GM19035 (cell line): ENCODE measurements around the gene CLMN.
"Not testable (repeated sequence)": the region's sequence is repeated elsewhere in the genome, so short reads cannot be mapped to it uniquely, and the experiment has no call there.

Experiments used
- ATAC-seq: cut with Tn5 transposase; IDR thresholded peaks from one replicate; pipeline ENCODE4 v1.9.1; 2021; ENCODE audit not compliant: unreplicated experiment

CLMN gene

GRCh38 chr14:95222870-95223398 is 96.8 kb downstream of the CLMN start:
- ATAC-seq: no peak

- ATAC-seq: no peak
Observed at GRCh38 chr14:95222151-95222631, 97.5 kb downstream of the CLMN start.

DNA sequence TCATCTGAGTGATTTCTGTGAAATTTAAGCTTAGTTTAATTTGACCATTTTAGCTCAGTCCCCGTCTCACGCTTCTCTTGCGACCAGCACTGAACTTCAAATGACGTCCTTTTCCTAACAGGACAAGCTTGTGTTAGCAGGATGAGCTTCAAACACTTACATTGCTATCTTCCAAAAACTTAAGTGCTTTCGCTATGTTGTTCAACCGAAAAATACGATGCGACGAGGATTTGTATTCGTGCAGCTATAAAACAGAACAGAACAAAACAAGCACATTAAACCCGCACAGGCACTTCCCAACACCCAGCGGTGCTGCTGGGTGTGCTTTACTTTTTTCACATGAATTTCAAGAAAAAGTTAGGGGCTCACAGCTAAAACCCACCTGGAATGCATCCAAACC is 98.2 kb downstream of the CLMN start:
- no peak for ATAC-seq

DNA sequence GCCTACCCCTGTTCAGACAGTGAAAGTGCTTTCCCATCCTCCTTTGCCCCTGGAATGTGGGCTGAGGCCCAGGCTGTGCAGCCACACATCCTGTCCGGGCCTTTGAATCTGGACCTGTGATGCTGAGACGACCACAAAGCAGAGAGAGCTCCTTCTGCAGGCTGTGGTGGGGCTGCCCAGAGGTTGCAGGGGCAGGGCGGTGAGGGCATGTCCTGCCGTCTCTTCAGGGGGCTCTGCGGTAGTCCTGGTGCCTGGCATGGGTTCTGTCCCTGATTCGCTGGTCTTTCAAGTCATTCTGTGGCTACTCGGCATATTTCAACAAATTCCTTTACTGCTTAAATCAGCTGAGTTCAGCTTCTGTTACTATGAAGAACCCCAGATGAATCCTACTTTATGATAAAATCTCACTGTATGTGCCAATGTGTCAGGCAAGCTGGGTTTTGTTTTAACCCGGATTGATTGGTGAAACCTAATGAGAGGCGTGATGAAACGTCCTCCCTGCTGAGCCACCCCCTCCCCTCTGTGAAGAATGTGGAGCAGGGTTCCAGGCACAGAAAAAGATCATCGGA is 99.0 kb downstream of the CLMN start:
- no peak for ATAC-seq

DNA sequence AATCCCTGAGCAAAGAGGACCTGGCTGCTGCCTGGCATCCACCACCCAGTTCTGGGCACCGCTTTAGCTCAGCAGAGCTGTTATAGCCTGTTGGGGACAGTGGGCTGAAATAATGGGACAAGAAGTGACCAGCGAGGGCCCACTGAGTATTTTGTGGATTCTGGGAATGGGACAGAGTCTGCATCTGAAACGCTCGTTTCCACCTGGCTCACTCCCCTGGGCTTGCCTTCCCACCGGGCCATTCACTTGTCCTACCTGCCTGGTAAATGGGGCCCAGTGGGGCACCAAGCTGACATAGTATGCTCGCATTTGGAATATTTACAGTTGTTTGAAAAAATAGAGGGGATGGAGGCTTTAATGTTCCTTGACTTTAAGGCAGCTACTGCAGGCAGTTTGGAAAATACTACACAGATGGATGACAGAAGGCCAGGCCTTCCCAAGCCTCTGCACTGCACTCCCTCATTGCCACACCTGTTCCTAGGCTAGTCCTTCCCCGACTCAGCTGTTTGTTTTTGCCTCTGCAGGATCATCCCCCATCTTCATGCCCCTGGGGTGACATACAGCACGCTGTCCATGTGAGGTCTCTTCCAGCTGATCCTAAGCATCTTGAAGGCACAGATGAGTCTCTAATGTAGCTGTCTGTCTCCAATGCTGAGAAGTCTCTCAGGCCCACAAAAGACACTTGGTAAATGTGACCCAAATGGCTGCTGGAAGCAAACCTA is 101.1 kb downstream of the CLMN start:
- ATAC-seq: no peak

DNA sequence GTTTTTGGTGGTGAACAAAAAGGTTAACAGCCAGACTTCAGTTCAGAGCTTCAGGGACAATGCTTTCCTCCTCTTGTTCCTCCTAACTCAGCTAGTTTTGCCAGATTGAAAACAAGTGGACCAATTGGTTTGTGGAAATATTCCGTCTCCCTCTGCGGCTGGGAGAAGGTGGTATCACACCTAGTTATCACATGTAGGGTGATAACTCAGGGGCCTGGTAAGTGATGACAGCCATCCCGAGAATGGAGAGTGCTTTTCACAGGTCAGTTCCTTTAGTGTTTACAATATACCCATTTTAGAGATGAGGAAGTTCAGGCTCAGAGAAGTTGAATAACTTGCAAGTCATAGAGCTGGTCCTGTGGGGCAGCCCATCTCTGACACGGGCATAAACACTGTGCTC is 101.7 kb downstream of the CLMN start:
- ATAC-seq: no peak

DNA sequence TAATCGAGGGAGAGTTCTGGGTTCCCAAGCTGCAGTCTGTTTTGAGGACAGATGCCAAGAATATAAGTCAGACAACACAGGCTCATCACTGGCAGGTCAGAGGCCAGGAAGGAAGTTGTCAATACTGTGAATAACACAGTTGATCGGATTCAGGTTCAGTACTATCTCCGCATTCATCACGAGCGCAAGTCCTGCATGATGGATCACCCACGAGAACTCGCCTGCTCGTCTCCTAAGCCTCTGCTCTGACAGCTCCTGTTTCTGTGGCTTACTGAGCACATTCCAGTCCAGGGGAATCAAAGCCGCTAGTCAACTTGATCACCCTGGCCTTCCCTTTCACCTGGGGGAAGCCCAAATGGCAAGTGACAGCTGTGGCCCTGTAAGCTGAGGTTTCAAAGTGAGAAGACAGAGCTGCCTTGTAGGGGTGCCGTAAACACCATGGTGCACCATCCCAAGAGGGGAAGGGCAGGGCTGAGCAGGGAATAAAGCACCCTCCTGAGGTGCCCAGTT is 102.3 kb downstream of the CLMN start:
- no peak for ATAC-seq

DNA sequence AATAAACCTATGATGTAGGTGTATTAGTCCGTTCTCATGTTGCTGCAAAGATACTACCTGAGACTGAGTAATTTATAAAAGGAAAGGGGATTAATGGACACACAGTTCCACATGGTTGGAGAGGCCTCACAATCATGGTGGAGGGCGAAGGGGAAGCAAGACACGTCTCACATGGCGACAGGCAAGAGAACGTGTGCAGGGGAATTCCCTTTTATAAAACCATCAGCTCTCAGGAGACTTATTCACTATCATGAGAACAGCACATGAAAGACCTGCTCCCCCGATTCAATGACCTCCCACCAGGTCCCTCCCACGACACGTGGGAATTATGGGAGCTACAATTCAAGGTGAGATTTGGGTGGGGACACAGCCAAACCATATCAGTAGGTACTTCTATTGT is 103.7 kb downstream of the CLMN start:
- ATAC-seq: no peak

GRCh38 chr14:95215094-95215725 is 104.5 kb downstream of the CLMN start:
- ATAC-seq: no peak

GRCh38 chr14:95213774-95214173 is 105.9 kb downstream of the CLMN start:
- ATAC-seq: no peak

DNA sequence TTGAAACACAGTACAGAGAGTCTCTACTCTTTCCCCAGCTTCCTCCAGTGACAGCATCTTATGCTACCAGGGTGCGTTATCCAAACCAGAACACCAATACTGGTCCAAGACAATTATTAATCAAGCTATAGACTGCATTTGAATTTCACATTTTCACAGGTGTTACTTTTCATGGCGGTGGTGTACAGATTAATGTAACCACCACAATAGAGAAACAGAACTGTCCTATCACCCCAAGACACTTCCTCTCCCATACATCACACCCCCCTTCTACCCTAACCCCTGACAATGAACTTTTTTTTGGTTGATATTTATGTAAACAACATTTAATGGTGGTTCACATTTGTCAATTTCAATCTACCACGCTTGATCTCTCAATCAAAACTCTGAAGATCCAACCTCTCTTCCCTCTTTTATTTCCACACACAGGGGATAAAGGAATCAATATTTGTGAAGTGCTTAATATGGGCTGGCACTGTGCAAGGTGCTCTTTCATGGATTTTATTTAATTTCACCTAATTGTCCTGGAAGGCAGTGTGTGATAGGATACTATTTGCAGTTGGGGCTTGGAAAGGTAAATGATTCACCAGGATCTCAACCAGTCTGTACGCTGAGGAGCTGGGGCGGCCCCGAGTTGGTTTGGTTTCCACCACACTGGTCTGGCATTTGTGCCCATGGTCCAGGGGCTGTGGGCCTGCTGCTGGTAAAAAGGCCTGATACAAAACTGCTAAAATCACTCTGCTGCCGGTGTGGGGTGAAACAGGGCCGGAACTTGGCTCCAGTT is 107.8 kb downstream of the CLMN start:
- no peak for ATAC-seq

DNA sequence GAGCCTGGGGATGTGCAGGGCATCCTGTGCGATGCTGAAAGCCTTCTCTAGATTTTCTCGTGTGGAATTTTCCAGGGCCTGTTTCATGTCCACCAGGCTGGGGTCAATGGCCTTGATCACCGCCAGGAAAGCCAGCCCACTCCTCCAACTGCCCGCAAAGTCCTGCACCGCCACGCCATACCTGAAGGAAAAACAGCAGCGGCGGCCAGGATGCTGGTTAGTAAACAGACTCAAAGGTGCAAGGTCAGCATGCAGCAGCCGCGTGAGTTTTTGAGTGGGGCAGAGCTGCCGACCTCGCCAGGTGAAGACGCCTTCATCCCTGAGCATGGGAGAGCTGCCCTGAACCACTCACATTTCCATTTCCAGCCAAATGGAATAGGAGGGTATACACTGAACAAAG is 109.0 kb downstream of the CLMN start:
- ATAC-seq: no peak

DNA sequence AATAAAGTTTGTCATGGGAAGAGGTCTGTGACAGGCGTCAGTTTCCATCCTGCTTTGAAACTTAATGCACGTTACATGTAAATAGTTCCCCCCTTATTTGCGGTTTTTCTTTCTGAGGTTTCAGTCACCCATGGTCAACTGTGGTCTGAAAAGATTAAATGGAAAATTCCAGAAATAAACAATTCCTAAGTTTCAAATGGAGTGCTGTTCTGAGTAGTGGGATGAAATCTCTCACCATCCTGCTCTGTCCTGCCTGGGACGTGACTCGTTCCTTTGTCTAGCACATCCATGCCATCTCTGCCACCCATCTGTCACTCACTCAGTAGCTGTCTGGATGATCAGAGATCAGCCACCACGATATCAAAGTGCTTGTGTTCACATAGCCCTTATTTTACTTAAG is 111.1 kb downstream of the CLMN start:
- no peak for ATAC-seq

- no peak for ATAC-seq
Observed at GRCh38 chr14:95207475-95208233, 112.1 kb downstream of the CLMN start.

DNA sequence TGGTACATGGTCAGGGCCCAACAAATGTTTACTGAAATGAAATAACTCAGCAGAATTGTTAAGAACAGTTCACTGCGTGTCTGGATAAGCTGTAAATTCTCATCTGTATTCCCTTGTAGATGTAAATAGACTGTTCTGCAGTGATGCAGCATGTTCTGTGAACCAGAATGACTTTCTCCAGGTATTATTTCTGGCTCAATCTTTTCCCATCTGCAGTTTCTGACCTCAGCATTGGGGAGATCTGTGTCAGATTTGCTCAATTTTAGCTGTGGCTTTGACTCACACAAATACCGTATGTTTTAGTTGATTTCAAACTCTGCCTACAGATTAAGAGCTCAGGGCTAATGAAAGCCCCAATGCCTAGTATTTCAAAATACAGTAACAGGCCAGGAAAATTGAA is 113.2 kb downstream of the CLMN start:
- ATAC-seq: no peak

GRCh38 chr14:95204705-95205104 is 115.0 kb downstream of the CLMN start:
- no peak for ATAC-seq

DNA sequence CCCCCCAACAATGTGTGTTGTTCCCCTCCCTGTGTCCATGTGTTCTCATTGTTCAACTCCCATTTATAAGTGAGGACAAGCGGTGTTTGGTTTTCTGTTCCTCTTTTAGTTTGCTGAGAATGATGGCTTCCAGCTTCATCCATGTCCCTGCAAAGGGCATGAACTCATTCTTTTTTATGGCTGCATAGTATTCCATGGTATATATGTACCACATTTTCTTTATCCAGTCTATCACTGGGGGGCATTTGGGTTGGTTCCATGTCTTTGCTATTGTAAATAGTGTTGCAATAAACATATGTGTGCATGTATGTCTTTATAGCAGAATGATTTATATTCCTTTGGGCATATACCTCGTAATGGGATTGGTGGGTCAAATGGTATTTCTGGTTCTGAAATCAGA is 118.0 kb downstream of the CLMN start:
- ATAC-seq: not testable (repeated sequence)

DNA sequence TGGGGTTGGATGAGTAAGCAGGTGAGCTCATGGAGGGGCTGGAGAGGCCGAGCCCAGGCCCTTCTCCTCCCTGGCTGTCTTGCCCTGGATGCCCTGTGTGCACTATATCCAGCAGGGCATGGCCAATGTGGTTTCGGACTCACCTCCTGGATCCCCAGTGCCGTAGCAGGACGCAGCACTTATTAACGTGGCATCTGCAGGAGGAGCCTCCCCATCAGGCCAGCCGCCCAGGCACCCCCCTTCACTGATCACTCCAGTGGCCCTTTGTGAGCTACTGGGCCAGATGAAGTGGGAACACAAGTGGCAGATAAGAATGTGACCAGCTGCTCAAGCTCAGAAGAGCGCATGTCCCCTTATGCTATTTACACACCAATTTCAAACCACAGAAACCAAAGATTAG is 119.3 kb downstream of the CLMN start:
- ATAC-seq: no peak

GRCh38 chr14:95199298-95199983 is 120.3 kb downstream of the CLMN start:
- no peak for ATAC-seq

DNA sequence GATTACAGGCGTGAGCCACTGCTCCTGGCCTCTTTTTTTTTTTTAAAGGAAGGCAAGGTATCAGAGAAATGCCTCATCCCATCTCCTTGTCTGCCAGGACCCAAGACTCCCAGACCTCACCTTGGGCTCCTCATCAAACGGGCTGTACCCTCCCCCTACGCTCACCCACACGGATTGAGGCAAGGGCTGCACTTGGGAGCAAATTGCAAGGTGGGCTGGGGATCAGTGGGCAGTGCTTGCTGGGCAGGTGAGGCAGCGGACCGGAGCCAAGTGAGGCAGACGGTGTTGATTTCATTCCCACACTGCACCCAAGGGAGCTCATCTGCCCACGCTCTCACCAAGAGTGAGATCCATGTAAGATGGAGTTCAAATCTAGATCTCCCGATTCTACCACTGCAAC is 121.4 kb downstream of the CLMN start:
- ATAC-seq: no peak
